ENCODE measurements around the gene E2F2. TPM values are rescaled to one million over a fixed set of nuclear protein-coding genes. Genes with fewer than 3 reads are reported as not detected.

Gene E2F2
- total RNA-seq, 1 experiment from 2014 or later, result 16.3 TPM

DNA sequence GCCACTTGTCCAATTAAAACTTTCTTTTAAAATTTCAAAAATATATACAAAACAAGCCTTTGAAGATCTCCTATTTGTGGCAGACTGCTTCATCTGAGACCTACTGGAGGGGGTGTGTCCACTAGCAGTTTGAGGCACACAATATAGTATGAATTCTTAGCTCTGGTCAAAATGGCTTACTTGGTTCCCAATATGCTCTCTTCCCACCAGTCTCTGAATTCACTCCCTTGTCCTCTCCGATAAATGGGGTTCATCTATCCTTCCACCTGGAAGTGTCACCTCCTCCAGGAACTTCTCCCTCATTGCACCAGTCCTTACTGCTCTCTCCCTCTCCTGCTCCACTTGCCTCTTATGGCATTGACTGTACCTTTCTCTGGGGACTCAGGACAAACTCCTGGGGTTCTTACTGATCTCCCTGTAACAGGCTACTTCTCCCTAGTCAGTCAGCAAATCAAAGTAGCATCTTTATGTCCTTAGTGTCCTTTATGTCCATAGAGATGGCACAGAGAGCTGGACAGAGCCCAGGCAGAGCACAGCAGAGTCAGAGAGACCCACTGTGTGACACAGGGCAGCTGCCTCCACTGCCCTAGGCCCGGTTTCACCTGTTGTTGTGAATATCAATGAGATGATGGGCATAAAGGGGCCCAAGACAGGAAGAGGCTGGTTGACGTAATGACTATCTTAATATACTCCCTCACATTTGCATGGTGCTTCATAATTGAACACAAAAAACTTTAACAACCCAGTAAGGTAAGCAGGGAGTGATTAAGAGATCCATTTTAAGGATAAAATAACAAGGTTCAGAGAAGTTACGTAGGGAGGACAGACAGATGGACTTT is 50.6 kb downstream of the E2F2 start (continued):
- TF ChIP-seq POLR2A (IDR thresholded peaks at IDR 0.05; ENCODE audit: borderline replicate concordance, extremely low read depth, insufficient read depth, insufficient read length) (no peak), MAX (IDR thresholded peaks at IDR 0.05) (no peak), FOSL1 (IDR thresholded peaks at IDR 0.05; ENCODE audit: low read depth) (no peak), RAD21 (IDR thresholded peaks at IDR 0.05; ENCODE audit: low read depth) (no peak)

DNA sequence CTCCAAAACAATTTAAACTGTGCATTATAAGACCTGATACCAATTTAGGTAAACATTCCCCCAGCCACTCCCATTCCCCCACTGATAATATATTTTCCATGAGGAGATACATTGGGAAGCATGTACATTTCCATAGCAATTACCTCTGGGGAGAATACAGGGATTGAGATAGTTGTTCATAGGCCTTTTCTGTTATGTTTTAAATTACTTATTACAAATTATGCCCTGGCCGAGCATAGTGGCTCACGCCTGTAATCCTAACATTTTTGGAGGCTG is 51.4 kb downstream of the E2F2 start:
- peaks cover 26 to 34% of the 10 kb centered on the region in 2 experiments for H3K4me1 ChIP-seq (ENCODE audit: control insufficient read depth in 1 of 2, insufficient read depth in 2 of 2, low read length in 2 of 2)
- no peak for DNase-seq (ENCODE audit: low read depth, low spot score)
- H3K36me3 ChIP-seq (ENCODE audit: control insufficient read depth in 1 of 2, insufficient read depth in 2 of 2, low read length in 2 of 2), result no peaks in the 10 kb centered on the region
- no peaks in the 10 kb centered on the region for H3K79me2 ChIP-seq (ENCODE audit: insufficient read depth, low read length)
- TF ChIP-seq FOSL1 (IDR thresholded peaks at IDR 0.05; ENCODE audit: low read depth), result no peak
- intact Hi-C loops (cut with micrococcal nuclease), result no loop called here
- no peak overlapping the region for H3K27ac ChIP-seq (ENCODE audit: low read depth, low read length)
- no peak overlapping the region for H3K9ac ChIP-seq (ENCODE audit: low read length)
- no peak overlapping the region for H3K4me3 ChIP-seq (replicated peaks in 1 of 2; ENCODE audit: low read depth in 1 of 2, low read length in 2 of 2)
- BruUV-seq (replicated peaks), result no TSS peak
- ChIA-PET RAD21 (ENCODE audit: low non-redundant PET in 1 of 2, low total read pairs in 2 of 2, uncharacterized antibody in 2 of 2, unreplicated experiment in 2 of 2) (no interaction called here), CTCF (no interaction called here), POLR2A (no interaction called here)
- no peaks in the 10 kb centered on the region for H3K9me3 ChIP-seq (ENCODE audit: control insufficient read depth in 1 of 2, insufficient read depth in 1 of 2, low read depth in 1 of 2, low read length in 2 of 2)
- H3K4me2 ChIP-seq (ENCODE audit: low read length), result no peak overlapping the region
- H3K27me3 ChIP-seq (ENCODE audit: insufficient read depth, low read length), result no peaks in the 10 kb centered on the region
- ATAC-seq, result no peak
- H3K9me2 ChIP-seq (ENCODE audit: insufficient read depth), result no peaks in the 10 kb centered on the region
- H4K20me1 ChIP-seq (ENCODE audit: insufficient read depth), result no peaks in the 10 kb centered on the region
- H2AFZ ChIP-seq (ENCODE audit: low read depth, low read length, poor library complexity, severe bottlenecking), result no peak overlapping the region

DNA sequence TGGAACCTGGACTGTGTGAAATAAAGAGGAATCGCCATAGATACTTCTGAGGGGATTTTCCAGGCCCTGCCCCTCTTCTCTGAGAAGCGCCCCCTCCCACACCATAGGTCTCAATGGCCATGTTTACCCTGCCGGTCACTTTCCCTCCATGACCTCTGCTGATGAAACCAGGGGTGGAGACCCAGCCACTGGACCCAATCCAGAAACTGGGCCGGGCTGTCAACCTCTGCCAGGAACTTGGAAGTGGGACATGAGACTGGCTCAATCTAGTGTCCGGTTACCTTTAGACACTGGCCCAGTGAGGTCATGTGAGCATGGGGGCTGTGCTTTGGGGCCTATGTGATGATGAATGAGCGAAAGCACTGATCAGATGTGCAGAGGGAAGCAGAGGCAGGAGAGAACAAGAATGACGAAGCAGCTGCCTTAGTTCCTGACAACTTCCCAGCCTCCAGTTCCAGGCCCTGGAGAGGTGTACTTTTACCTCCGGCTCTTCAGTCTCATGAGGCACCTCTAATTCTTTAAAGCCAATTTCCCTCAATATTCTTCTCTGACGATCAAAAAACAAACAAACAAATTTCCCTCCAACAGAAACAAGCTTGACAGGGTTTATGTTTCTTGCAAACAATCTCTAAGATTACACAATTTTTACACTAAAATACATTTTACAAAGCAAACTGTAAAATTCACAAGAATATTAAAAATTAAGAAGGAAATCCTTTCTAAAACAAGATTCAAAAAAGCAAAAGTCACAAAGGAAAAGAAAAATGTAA is 52.0 kb downstream of the E2F2 start:
- no peaks in the 10 kb centered on the region for H3K79me2 ChIP-seq (ENCODE audit: insufficient read depth, low read length)
- H3K4me2 ChIP-seq (ENCODE audit: low read length), result no peak overlapping the region

More for the DNA sequence above, 52.0 kb downstream of the E2F2 start:
- ChIA-PET RAD21 (ENCODE audit: low non-redundant PET in 1 of 2, low total read pairs in 2 of 2, uncharacterized antibody in 2 of 2, unreplicated experiment in 2 of 2) (no interaction called here), CTCF (no interaction called here), POLR2A (no interaction called here)
- Histone ChIP-seq H3K36me3 (ENCODE audit: control insufficient read depth in 1 of 2, insufficient read depth in 2 of 2, low read length in 2 of 2) (no peaks in the 10 kb centered on the region), H3K27me3 (ENCODE audit: insufficient read depth, low read length) (no peaks in the 10 kb centered on the region), H3K27ac (ENCODE audit: low read depth, low read length) (0 out of 2 replicates have a peak overlapping the region, but pooled peaks have one; percentile 19), H3K9me2 (ENCODE audit: insufficient read depth) (no peaks in the 10 kb centered on the region), H3K9ac (ENCODE audit: low read length) (no peak overlapping the region), H3K4me1 (ENCODE audit: control insufficient read depth in 1 of 2, insufficient read depth in 2 of 2, low read length in 2 of 2) (peaks cover 26 to 30% of the 10 kb centered on the region in 2 experiments), H3K4me3 (replicated peaks in 1 of 2; ENCODE audit: low read depth in 1 of 2, low read length in 2 of 2) (no peak overlapping the region), H3K9me3 (ENCODE audit: control insufficient read depth in 1 of 2, insufficient read depth in 1 of 2, low read depth in 1 of 2, low read length in 2 of 2) (no peaks in the 10 kb centered on the region), H2AFZ (ENCODE audit: low read depth, low read length, poor library complexity, severe bottlenecking) (no peak overlapping the region), H4K20me1 (ENCODE audit: insufficient read depth) (no peaks in the 10 kb centered on the region)
- peak; percentile 22; the same call in 1 of the 2 replicates for ATAC-seq
- intact Hi-C loops (cut with micrococcal nuclease), result no loop called here
- DNase-seq (ENCODE audit: low read depth, low spot score), result no peak
- BruUV-seq (replicated peaks), result no TSS peak
- no peak for TF ChIP-seq ZNF274 (IDR thresholded peaks at IDR 0.05; ENCODE audit: low read depth, low read length)
- no peak for TF ChIP-seq ZFX (IDR thresholded peaks at IDR 0.05)
- TF ChIP-seq JUND (IDR thresholded peaks at IDR 0.05), result no peak
- TF ChIP-seq FOSL1 (IDR thresholded peaks at IDR 0.05; ENCODE audit: low read depth), result no peak
- no peak for TF ChIP-seq POLR2AphosphoS5 (IDR thresholded peaks at IDR 0.05; ENCODE audit: low read depth, low read length)
- no peak for TF ChIP-seq YY1 (IDR thresholded peaks at IDR 0.05; ENCODE audit: extremely low read depth, insufficient replicate concordance, low read depth, low read length)
- TF ChIP-seq SRF (IDR thresholded peaks at IDR 0.05; ENCODE audit: low read depth), result no peak
- TF ChIP-seq, protein P1, sequence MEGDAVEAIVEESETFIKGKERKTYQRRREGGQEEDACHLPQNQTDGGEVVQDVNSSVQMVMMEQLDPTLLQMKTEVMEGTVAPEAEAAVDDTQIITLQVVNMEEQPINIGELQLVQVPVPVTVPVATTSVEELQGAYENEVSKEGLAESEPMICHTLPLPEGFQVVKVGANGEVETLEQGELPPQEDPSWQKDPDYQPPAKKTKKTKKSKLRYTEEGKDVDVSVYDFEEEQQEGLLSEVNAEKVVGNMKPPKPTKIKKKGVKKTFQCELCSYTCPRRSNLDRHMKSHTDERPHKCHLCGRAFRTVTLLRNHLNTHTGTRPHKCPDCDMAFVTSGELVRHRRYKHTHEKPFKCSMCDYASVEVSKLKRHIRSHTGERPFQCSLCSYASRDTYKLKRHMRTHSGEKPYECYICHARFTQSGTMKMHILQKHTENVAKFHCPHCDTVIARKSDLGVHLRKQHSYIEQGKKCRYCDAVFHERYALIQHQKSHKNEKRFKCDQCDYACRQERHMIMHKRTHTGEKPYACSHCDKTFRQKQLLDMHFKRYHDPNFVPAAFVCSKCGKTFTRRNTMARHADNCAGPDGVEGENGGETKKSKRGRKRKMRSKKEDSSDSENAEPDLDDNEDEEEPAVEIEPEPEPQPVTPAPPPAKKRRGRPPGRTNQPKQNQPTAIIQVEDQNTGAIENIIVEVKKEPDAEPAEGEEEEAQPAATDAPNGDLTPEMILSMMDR (IDR thresholded peaks at IDR 0.05 in 2 of 3, conservative IDR thresholded peaks at IDR 0.05 in 1 of 3; ENCODE audit: borderline replicate concordance in 1 of 3, insufficient read depth in 1 of 3, low read depth in 2 of 3, low read length in 2 of 3), result no peak
- no peak for TF ChIP-seq MAX (IDR thresholded peaks at IDR 0.05)
- no peak for TF ChIP-seq RAD21 (IDR thresholded peaks at IDR 0.05; ENCODE audit: low read depth)

Data from HCT116 (cell line).